NT2/D1 (cell line): ENCODE data around the gene NACC2.

Source experiments
- SUZ12 ChIP-seq: IDR thresholded peaks from 2 replicates; pipeline ENCODE4 v1.6.1; 2011; ENCODE audit not compliant: insufficient read length, insufficient read depth; ENCODE audit errors: extremely low read depth
- ZNF274 ChIP-seq: IDR thresholded peaks from 2 replicates; pipeline ENCODE4 v1.6.1; 2011; ENCODE audit warnings: mild to moderate bottlenecking, low read depth, low read length

GRCh38 chr9:136088481-136088938 lies 6.6 kb downstream of the NACC2 start:
- no peak for TF ChIP-seq SUZ12
- no peak for TF ChIP-seq ZNF274
